SJSA1 (cell line): ENCODE data around the gene EIF2B1. TPM values are rescaled to one million over a fixed set of nuclear protein-coding genes. Genes with fewer than 3 reads are reported as not detected.

ENCODE experiments used
- DNase-seq, 2 experiments: peaks; one replicate each; pipeline ENCODE4 v3.0.0-alpha.2; 2015 to 2020; ENCODE audit warnings: low spot score in 2 of 2, low read depth in 1 of 2
- H3K27ac ChIP-seq: fragments of 250-450 bp; sonication (Bioruptor Pico); 2 replicates; pipeline ENCODE4 v1.5.1; 2020; ENCODE audit warnings: mild to moderate bottlenecking, moderate library complexity
- H3K27me3 ChIP-seq: fragments of 250-450 bp; sonication (Bioruptor Pico); replicated peaks from 2 replicates; pipeline ENCODE4 v1.5.1; 2020; ENCODE audit warnings: mild to moderate bottlenecking, moderate library complexity
- H3K36me3 ChIP-seq: fragments of 250-450 bp; sonication (Bioruptor Pico); 2 replicates; pipeline ENCODE4 v1.5.1; 2020; ENCODE audit warnings: mild to moderate bottlenecking
- H3K4me1 ChIP-seq: fragments of 250-450 bp; sonication (Bioruptor Pico); replicated peaks from 2 replicates; pipeline ENCODE4 v1.6.1; 2021; ENCODE audit warnings: mild to moderate bottlenecking
- H3K4me3 ChIP-seq: fragments of 250-450 bp; sonication (Bioruptor Pico); 2 replicates; pipeline ENCODE4 v1.5.1; 2020; ENCODE audit warnings: mild to moderate bottlenecking
- H3K9me3 ChIP-seq: fragments of 250-450 bp; sonication (Bioruptor Pico); replicated peaks from 2 replicates; pipeline ENCODE4 v1.5.1; 2020; ENCODE audit warnings: mild to moderate bottlenecking
- total RNA-seq: library from RNA; depleted of rRNA; stranded (reverse); fragments of >200 nt; shearing (Covaris generic); gene quantifications from 2 replicates; pipeline ENCODE4 v1.2.3, GENCODE V29; 2014; rRNA removed

Gene EIF2B1
- total RNA-seq, 1 experiment from 2014 or later = 71.3 TPM

- H3K4me3 ChIP-seq = no peak overlapping the region
- DNase-seq = no peak
- no peaks in the 10 kb centered on the region for H3K9me3 ChIP-seq
- no peak overlapping the region for H3K27ac ChIP-seq
- no peaks in the 10 kb centered on the region for H3K27me3 ChIP-seq
- H3K4me1 ChIP-seq = no peaks in the 10 kb centered on the region
- 0 out of 2 replicates have a peak, but pooled peaks cover 2% of the 10 kb centered on the region for H3K36me3 ChIP-seq
These were observed 59.6 kb downstream of the EIF2B1 start for GRCh38 chr12:123573870-123574269.

GRCh38 chr12:123572391-123572790, 61.1 kb downstream of the EIF2B1 start:
- DNase-seq = no peak
- H3K27ac ChIP-seq = no peak overlapping the region
- no peaks in the 10 kb centered on the region for H3K4me1 ChIP-seq
- no peak overlapping the region for H3K4me3 ChIP-seq
- H3K27me3 ChIP-seq = no peaks in the 10 kb centered on the region
- no peaks in the 10 kb centered on the region for H3K9me3 ChIP-seq
- H3K36me3 ChIP-seq = 0 out of 2 replicates have a peak, but pooled peaks cover under 1% of the 10 kb centered on the region

- Histone ChIP-seq H3K36me3 (no peaks in the 10 kb centered on the region), H3K4me3 (no peak overlapping the region), H3K9me3 (no peaks in the 10 kb centered on the region), H3K27me3 (no peaks in the 10 kb centered on the region), H3K27ac (no peak overlapping the region), H3K4me1 (no peaks in the 10 kb centered on the region)
- DNase-seq = peak in 1 of 2 experiments; percentile 6
These were observed 62.1 kb downstream of the EIF2B1 start for GRCh38 chr12:123571343-123571813.

Other genes starting within 250 kb of the EIF2B1 start
- gene KMT5A, start 249.6 kb downstream of the EIF2B1 start, total RNA-seq = 42.9 and 61.5 TPM in 2 replicates
- 1.3 and 2.1 TPM in 2 replicates for gene RILPL2, start 197.0 kb downstream of the EIF2B1 start, total RNA-seq
- 7.8 and 17.8 TPM in 2 replicates for gene SNRNP35, start 175.5 kb downstream of the EIF2B1 start, total RNA-seq
- gene RILPL1, start 100.0 kb downstream of the EIF2B1 start, total RNA-seq = 6.1 and 8.3 TPM in 2 replicates
- 251 and 353 TPM in 2 replicates for gene TMED2, start 49.1 kb downstream of the EIF2B1 start, total RNA-seq
- gene DDX55, start 31.6 kb downstream of the EIF2B1 start, total RNA-seq = 19.5 and 24.7 TPM in 2 replicates
- gene GTF2H3, start 143 bp upstream of the EIF2B1 start, total RNA-seq = 41.1 and 43.2 TPM in 2 replicates
- 7.5 and 17.2 TPM in 2 replicates for gene TCTN2, start 37.4 kb upstream of the EIF2B1 start, total RNA-seq
- gene ATP6V0A2, start 78.7 kb upstream of the EIF2B1 start, total RNA-seq = 22.2 and 26.1 TPM in 2 replicates
- gene DNAH10, start 128.6 kb upstream of the EIF2B1 start, total RNA-seq = 0.19 and 1.00 TPM in 2 replicates